Caco-2 (cell line): ENCODE results near the gene YWHAB. TPM values are rescaled to one million over a fixed set of nuclear protein-coding genes. Genes with fewer than 3 reads are reported as not detected.

ENCODE experiments used
- BruUV-seq: library from RNA; stranded (reverse); fragments of 400-500 nt; replicated peaks from 2 replicates; lab custom pipeline; 2021; lab: Mats Ljungman, UMichigan
- CTCF ChIA-PET: fragments of 300-600 bp; sonication (Branson Sonifier 250); formaldehyde crosslinking; loops from one replicate; lab custom pipeline; 2022; ENCODE audit warnings: antibody characterized with exemption; lab: Charles Lee
- POLR2A ChIA-PET: fragments of 300-600 bp; sonication (Branson Sonifier 250); formaldehyde crosslinking; loops from one replicate; lab custom pipeline; 2022; ENCODE audit warnings: antibody characterized with exemption; lab: Charles Lee
- DNase-seq, 2 experiments: peaks; one replicate each; pipeline versions ENCODE4 v3.0.0 to v3.0.0-alpha.2; 2020 to 2022
- H3K27me3 ChIP-seq: replicated peaks from 2 replicates; pipeline ENCODE4 v1.6.0; 2011; ENCODE audit warnings: low read length; ENCODE audit not compliant: control insufficient read depth, insufficient read depth
- H3K36me3 ChIP-seq: 2 replicates; pipeline ENCODE4 v1.5.1; 2011; ENCODE audit warnings: low read length; ENCODE audit not compliant: control insufficient read depth, insufficient read depth
- H3K4me1 ChIP-seq: fragments of 250-450 bp; sonication (Bioruptor Pico); 2 replicates; pipeline ENCODE4 v1.5.1; 2020; ENCODE audit warnings: mild to moderate bottlenecking
- H3K4me3 ChIP-seq: 2 replicates; pipeline ENCODE4 v1.5.1; 2011; ENCODE audit warnings: low read depth, mild to moderate bottlenecking, control low read depth, low read length
- H3K9me3 ChIP-seq: fragments of 250-450 bp; sonication (Bioruptor Pico); 2 replicates; pipeline ENCODE4 v1.5.1; 2020; ENCODE audit warnings: mild to moderate bottlenecking, moderate library complexity
- H3K27ac Mint-ChIP-seq: one replicate; pipeline ENCODE4 v1.8.0; 2022; ENCODE audit warnings: mixed read lengths; ENCODE audit not compliant: unreplicated experiment
- H3K27me3 Mint-ChIP-seq: one replicate; pipeline ENCODE4 v1.8.0; 2022; ENCODE audit warnings: mixed read lengths; ENCODE audit not compliant: insufficient read depth, unreplicated experiment
- H3K36me3 Mint-ChIP-seq: one replicate; pipeline ENCODE4 v1.8.0; 2022; ENCODE audit warnings: mild to moderate bottlenecking, mixed read lengths; ENCODE audit not compliant: insufficient read depth, unreplicated experiment
- H3K4me1 Mint-ChIP-seq: one replicate; pipeline ENCODE4 v1.8.0; 2022; ENCODE audit warnings: low read depth, mixed read lengths; ENCODE audit not compliant: unreplicated experiment
- H3K4me3 Mint-ChIP-seq: one replicate; pipeline ENCODE4 v1.8.0; 2022; ENCODE audit warnings: mild to moderate bottlenecking, moderate library complexity, mixed read lengths; ENCODE audit not compliant: unreplicated experiment
- H3K9me3 Mint-ChIP-seq: one replicate; pipeline ENCODE4 v1.8.0; 2022; ENCODE audit warnings: mixed read lengths; ENCODE audit not compliant: unreplicated experiment
- CTCF ChIP-seq, 2 experiments: fragments of 200-600 bp in 1 of 2; IDR thresholded peaks; 1 replicate in 1 of 2; 2 replicates in 1 of 2; pipeline versions ENCODE4 v1.5.1 to v1.8.0; 2011 to 2022; ENCODE audit warnings: antibody characterized with exemption in 1 of 2, control low read depth in 1 of 2, inconsistent platforms in 1 of 2, low read depth in 1 of 2, low read length in 1 of 2, mild to moderate bottlenecking in 1 of 2, moderate library complexity in 1 of 2; ENCODE audit not compliant: insufficient read depth in 1 of 2, severe bottlenecking in 1 of 2, unreplicated experiment in 1 of 2
- intact Hi-C: fragments of 100-400 bp; cut with micrococcal nuclease; formaldehyde crosslinking; loops from one replicate; pipeline ENCODE4 v1.10.0; 2022; ENCODE audit not compliant: unreplicated experiment
- total RNA-seq: library from RNA; stranded (reverse); gene quantifications from 2 replicates; pipeline ENCODE4 v1.2.3, GENCODE V29; 2022

The YWHAB gene
- total RNA-seq, 1 experiment from 2014 or later, result 522 TPM

- H3K27me3 Mint-ChIP-seq, result no peaks in the 10 kb centered on the region
- Histone ChIP-seq H3K27me3 (no peaks in the 10 kb centered on the region), H3K4me3 (no peak overlapping the region), H3K9me3 (no peaks in the 10 kb centered on the region; the same call in 1 of the 2 replicates), H3K4me1 (peaks cover 25% of the 10 kb centered on the region), H3K36me3 (no peaks in the 10 kb centered on the region)
- ChIA-PET CTCF (interaction anchor here (0.7 kb wide), 1 partner anchor 101 kb away, joined by 3 read pairs; no protein-coding TSS in a partner anchor), POLR2A (no interaction called here)
- TF ChIP-seq CTCF (IDR thresholded peaks at IDR 0.05; ENCODE audit: insufficient read depth in 1 of 2, low read depth in 1 of 2, low read length in 1 of 2, severe bottlenecking in 1 of 2, unreplicated experiment in 1 of 2), result no peak
- peak; percentile 20 to 51 for DNase-seq
- H3K9me3 Mint-ChIP-seq, result no peaks in the 10 kb centered on the region
- no TSS peak for BruUV-seq
- H3K4me3 Mint-ChIP-seq, result no peak overlapping the region
- peaks cover 32% of the 10 kb centered on the region for H3K4me1 Mint-ChIP-seq
- intact Hi-C loops, result loop anchor here (1.0 to 5.0 kb wide), 2 partner anchors 8 to 36 kb away; partner anchors contain the start of gene RIMS4
- H3K36me3 Mint-ChIP-seq, result no peaks in the 10 kb centered on the region
- no peak overlapping the region for H3K27ac Mint-ChIP-seq
These were observed 37.1 kb upstream of the YWHAB start for GRCh38 chr20:44848254-44849015.

DNA sequence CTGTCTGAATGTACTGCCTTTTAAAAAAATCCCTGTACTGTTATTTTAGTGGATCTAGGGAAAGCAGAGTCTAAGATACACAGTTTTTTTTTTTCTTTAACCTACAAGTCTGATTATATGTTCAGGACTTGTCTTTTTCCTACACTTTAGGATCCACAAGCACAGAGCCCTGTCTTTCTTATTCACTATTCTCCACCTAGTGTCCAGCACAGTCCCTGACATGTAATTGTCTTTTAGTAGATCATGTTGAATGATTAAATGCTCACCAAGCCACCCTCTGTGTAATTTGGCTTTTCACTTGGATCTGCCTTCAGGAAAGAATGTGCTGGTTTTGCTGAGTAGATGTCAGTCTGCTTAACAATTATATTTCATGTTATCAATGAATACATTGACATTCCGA lies 35.8 kb upstream of the YWHAB start:
- DNase-seq, result no peak
- Mint-ChIP-seq H3K4me3 (no peak overlapping the region), H3K27ac (no peak overlapping the region), H3K27me3 (no peaks in the 10 kb centered on the region), H3K9me3 (peaks cover under 1% of the 10 kb centered on the region), H3K36me3 (no peaks in the 10 kb centered on the region), H3K4me1 (peaks cover 32% of the 10 kb centered on the region)
- H3K4me1 ChIP-seq, result peaks cover 25% of the 10 kb centered on the region
- CTCF ChIA-PET, result interaction anchor here (1.2 to 1.5 kb wide), 2 partner anchors 64 to 102 kb away, joined by 5 to 6 read pairs; no protein-coding TSS in a partner anchor
- no TSS peak for BruUV-seq
- H3K36me3 ChIP-seq, result no peaks in the 10 kb centered on the region
- POLR2A ChIA-PET, result no interaction called here
- no peak overlapping the region for H3K4me3 ChIP-seq
- H3K27me3 ChIP-seq, result no peaks in the 10 kb centered on the region
- intact Hi-C loops, result loop anchor here (5.0 kb wide), 1 partner anchor 37 kb away; the partner anchor contains the start of gene RIMS4
- no peaks in the 10 kb centered on the region; the same call in 1 of the 2 replicates for H3K9me3 ChIP-seq
- TF ChIP-seq CTCF (IDR thresholded peaks at IDR 0.05; ENCODE audit: insufficient read depth in 1 of 2, low read depth in 1 of 2, low read length in 1 of 2, severe bottlenecking in 1 of 2, unreplicated experiment in 1 of 2), result peak; percentile 18 to 43

GRCh38 chr20:44850272-44850671 lies 35.2 kb upstream of the YWHAB start:
- Mint-ChIP-seq H3K4me3 (no peak overlapping the region), H3K9me3 (peaks cover 6% of the 10 kb centered on the region), H3K27me3 (no peaks in the 10 kb centered on the region), H3K4me1 (peaks cover 37% of the 10 kb centered on the region), H3K36me3 (no peaks in the 10 kb centered on the region), H3K27ac (no peak overlapping the region)
- Histone ChIP-seq H3K4me1 (peaks cover 25% of the 10 kb centered on the region), H3K27me3 (no peaks in the 10 kb centered on the region), H3K4me3 (no peak overlapping the region), H3K36me3 (no peaks in the 10 kb centered on the region), H3K9me3 (no peaks in the 10 kb centered on the region; the same call in 1 of the 2 replicates)
- no peak for DNase-seq
- intact Hi-C loops, result no loop called here
- CTCF ChIA-PET, result interaction anchor here (1.2 to 1.5 kb wide), 2 partner anchors 65 to 103 kb away, joined by 5 to 6 read pairs; no protein-coding TSS in a partner anchor
- no TSS peak for BruUV-seq
- no peak for TF ChIP-seq CTCF (IDR thresholded peaks at IDR 0.05; ENCODE audit: insufficient read depth in 1 of 2, low read depth in 1 of 2, low read length in 1 of 2, severe bottlenecking in 1 of 2, unreplicated experiment in 1 of 2)
- POLR2A ChIA-PET, result no interaction called here
